Prostate gland (tissue), 2 donors: Measurements from ENCODE around the gene HECA. TPM values are rescaled to one million over a fixed set of nuclear protein-coding genes. Genes with fewer than 3 reads are reported as not detected.

Source experiments
- DNase-seq: peaks from one replicate; pipeline ENCODE4 v3.0.0-alpha.2; 2019; ENCODE audit warnings: low spot score
- H3K27ac ChIP-seq, 2 donors: fragments of 200-600 bp; sonication (generic); 2 replicates each; pipeline ENCODE4 v1.5.1; 2017 to 2019
- H3K27me3 ChIP-seq: fragments of 200-600 bp; sonication (generic); replicated peaks from 2 replicates; pipeline ENCODE4 v1.5.1; 2019; ENCODE audit not compliant: insufficient read depth
- H3K36me3 ChIP-seq, 2 donors: fragments of 200-600 bp; sonication (generic); 1 replicate in 1 of 2; 2 replicates in 1 of 2; pipeline versions ENCODE4 v1.5.1 to v1.8.1; 2017 to 2019
- H3K4me1 ChIP-seq: fragments of 200-600 bp; sonication (generic); replicated peaks from 2 replicates; pipeline ENCODE4 v1.5.1; 2019
- H3K4me3 ChIP-seq, 2 donors: fragments of 200-600 bp; sonication (generic); 2 replicates each; pipeline ENCODE4 v1.5.1; 2017 to 2019
- H3K9me3 ChIP-seq: fragments of 200-600 bp; sonication (generic); 2 replicates; pipeline ENCODE4 v1.5.1; 2017
- POLR2A ChIP-seq: fragments of 450-650 bp; IDR thresholded peaks from one replicate; pipeline ENCODE4 v1.6.1; 2016; ENCODE audit warnings: antibody characterized with exemption, mild to moderate bottlenecking
- POLR2AphosphoS5 ChIP-seq: sonication (generic); formaldehyde crosslinking; IDR thresholded peaks from one replicate; pipeline ENCODE4 v1.6.1; 2017; ENCODE audit warnings: antibody characterized with exemption
- WGBS: methylation state at CpG from one replicate; pipeline ENCODE4 v1.1.5; 2018; 5-methylcytosine and 5-hydroxymethylcytosine counted together
- intact Hi-C: fragments of 100-400 bp; cut with DNase I; formaldehyde crosslinking; loops from one replicate; pipeline ENCODE4 v1.14.2; 2022
- total RNA-seq, 2 donors: library from RNA; depleted of rRNA; stranded (reverse); fragments of >200 nt; gene quantifications; one replicate each; pipeline ENCODE4 v1.1.0, GENCODE V29; 2016
- TF ChIP-seq, protein P1 (sequence below), 4 experiments: fragments of 200-600 bp in 2 of 4; fragments of 450-650 bp in 2 of 4; sonication (generic) in 2 of 4; IDR thresholded peaks; 1 replicate in 3 of 4; 2 replicates in 1 of 4; pipeline ENCODE4 v1.5.1; 2016 to 2019; ENCODE audit warnings: antibody characterized with exemption in 4 of 4, mild to moderate bottlenecking in 2 of 4, moderate library complexity in 2 of 4

The HECA gene
- total RNA-seq, 2 donors from 2014 or later, result 26.0 to 45.9 TPM

DNA sequence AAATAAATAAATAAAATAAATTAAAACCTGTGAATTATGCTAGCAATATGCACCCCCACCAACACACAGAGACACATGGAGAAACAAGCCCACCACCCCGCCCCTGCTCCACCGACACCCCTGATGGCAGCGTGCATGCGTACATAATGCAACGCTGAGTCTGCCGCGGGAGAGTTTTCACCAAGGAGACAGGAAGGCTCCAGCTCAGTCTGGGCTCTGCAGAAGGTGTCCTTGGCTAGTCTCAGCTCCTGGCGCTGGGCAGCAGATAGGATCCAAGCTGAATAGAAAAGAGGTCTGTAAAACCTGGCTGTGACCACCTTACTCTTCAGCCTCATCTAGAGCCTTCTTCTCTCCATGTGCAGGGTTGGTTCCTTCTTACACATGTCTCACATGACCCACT lies 26.5 kb upstream of the HECA start:
- Histone ChIP-seq H3K9me3 (no peaks in the 10 kb centered on the region), H3K4me1 (no peaks in the 10 kb centered on the region), H3K4me3 (no peak overlapping the region), H3K27ac (no peak overlapping the region), H3K27me3 (no peaks in the 10 kb centered on the region), H3K36me3 (no peaks in the 10 kb centered on the region)
- DNase-seq, result no peak
- intact Hi-C loops, result no loop called here
- TF ChIP-seq POLR2AphosphoS5, result no peak
- TF ChIP-seq, protein P1, sequence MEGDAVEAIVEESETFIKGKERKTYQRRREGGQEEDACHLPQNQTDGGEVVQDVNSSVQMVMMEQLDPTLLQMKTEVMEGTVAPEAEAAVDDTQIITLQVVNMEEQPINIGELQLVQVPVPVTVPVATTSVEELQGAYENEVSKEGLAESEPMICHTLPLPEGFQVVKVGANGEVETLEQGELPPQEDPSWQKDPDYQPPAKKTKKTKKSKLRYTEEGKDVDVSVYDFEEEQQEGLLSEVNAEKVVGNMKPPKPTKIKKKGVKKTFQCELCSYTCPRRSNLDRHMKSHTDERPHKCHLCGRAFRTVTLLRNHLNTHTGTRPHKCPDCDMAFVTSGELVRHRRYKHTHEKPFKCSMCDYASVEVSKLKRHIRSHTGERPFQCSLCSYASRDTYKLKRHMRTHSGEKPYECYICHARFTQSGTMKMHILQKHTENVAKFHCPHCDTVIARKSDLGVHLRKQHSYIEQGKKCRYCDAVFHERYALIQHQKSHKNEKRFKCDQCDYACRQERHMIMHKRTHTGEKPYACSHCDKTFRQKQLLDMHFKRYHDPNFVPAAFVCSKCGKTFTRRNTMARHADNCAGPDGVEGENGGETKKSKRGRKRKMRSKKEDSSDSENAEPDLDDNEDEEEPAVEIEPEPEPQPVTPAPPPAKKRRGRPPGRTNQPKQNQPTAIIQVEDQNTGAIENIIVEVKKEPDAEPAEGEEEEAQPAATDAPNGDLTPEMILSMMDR (IDR thresholded peaks at IDR 0.05), result no peak
- WGBS, result 95% methylated on average over 8 of the region's 8 CpGs

DNA sequence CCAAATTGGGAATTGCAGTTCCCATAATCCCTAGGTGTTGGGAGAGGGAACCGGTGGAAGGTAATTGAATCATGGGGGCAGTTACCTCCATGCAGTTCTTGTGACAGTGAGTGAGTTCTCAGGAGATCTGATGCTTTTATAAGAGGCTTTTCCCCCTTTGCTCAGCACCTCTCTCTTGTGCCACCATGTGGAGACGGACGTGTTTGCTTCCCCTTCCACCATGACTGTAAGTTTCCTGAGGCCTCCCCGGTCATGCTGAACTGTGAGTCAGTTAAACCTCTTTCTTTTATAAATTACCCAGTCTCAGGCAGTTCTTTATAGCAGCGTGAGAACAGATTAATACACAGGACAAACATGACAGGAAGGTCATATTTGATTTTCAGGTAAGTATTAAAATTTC lies 25.3 kb upstream of the HECA start:
- intact Hi-C loops, result no loop called here
- Histone ChIP-seq H3K4me1 (no peaks in the 10 kb centered on the region), H3K27ac (no peak overlapping the region), H3K36me3 (no peaks in the 10 kb centered on the region), H3K4me3 (no peak overlapping the region), H3K9me3 (no peaks in the 10 kb centered on the region), H3K27me3 (no peaks in the 10 kb centered on the region)
- 73% methylated on average over 5 of the region's 5 CpGs for WGBS
- TF ChIP-seq POLR2A, result no peak
- TF ChIP-seq, protein P1 (IDR thresholded peaks at IDR 0.05), result no peak
- no peak for TF ChIP-seq POLR2AphosphoS5
- DNase-seq, result no peak

DNA sequence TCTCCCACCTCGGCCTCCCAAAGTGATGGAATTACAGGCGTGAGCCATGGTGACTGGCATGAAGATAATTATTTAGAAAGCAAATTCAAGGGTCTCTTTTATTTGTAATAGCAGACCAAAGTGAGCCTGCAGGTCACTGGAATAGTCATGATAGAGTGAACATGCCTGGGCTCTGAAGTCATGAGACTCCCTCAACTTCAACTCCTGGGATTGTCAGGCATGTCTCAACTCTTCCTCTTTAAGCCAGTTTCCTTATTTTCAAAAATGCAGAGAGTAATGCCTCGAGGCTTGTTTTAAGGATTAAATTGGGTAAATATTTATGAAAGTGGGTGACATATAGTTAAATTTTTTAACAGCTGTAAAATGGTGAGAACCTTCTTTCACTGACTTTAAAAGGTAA lies 22.7 kb upstream of the HECA start:
- TF ChIP-seq POLR2AphosphoS5, result no peak
- no peak for TF ChIP-seq POLR2A
- TF ChIP-seq, protein P1 (IDR thresholded peaks at IDR 0.05), result no peak
- Histone ChIP-seq H3K4me3 (no peak overlapping the region), H3K27me3 (no peaks in the 10 kb centered on the region), H3K27ac (no peak overlapping the region), H3K9me3 (no peaks in the 10 kb centered on the region), H3K4me1 (no peaks in the 10 kb centered on the region), H3K36me3 (no peaks in the 10 kb centered on the region)
- no peak for DNase-seq
- WGBS, result 60% methylated on average over 3 of the region's 3 CpGs
- intact Hi-C loops, result no loop called here

DNA sequence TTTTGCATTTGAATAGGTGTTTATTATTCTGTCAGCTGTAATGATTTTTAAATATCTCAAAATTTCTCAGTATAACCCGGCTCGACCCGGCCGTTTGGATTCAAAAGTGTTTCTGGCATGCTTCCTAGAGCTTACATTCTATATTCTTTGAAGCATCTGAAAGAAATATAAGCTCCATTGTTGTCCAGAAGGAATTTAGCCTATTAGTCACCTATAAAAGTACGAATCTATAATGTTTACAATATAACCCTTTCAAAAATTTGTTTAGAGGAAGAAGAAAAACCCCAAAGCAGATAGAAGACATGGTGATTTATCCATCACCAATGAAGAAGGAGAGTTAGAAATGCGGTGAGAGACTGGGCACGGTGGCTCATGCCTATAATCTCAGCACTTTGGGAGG lies 22.3 kb upstream of the HECA start:
- H3K4me3 ChIP-seq, result no peak overlapping the region
- 56% methylated on average over 7 of the region's 7 CpGs for WGBS
- H3K27ac ChIP-seq, result no peak overlapping the region
- H3K4me1 ChIP-seq, result no peaks in the 10 kb centered on the region
- intact Hi-C loops, result no loop called here
- DNase-seq, result no peak
- no peaks in the 10 kb centered on the region for H3K27me3 ChIP-seq
- no peaks in the 10 kb centered on the region for H3K36me3 ChIP-seq
- TF ChIP-seq POLR2A, result no peak
- TF ChIP-seq POLR2AphosphoS5, result no peak
- TF ChIP-seq, protein P1 (IDR thresholded peaks at IDR 0.05), result no peak
- no peaks in the 10 kb centered on the region for H3K9me3 ChIP-seq

DNA sequence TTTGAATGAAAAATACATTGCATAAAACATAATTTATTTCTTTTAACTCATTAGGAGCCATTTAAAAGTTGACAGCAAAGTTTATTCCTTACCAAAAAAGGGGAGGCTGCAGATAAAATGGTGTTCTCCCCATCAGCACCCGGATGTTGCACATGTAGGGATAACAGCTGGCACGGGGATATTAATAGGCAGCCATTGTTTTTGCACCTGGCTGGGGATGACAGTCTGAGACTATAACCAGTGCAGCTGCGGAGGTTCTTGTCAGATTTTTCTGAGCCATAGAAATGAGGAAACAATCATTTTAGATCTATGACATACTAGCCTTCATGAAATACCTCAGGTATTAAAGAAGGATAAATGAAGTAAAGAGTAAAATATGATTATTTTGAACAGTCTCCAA lies 20.1 kb upstream of the HECA start:
- Histone ChIP-seq H3K27ac (no peak overlapping the region), H3K36me3 (no peaks in the 10 kb centered on the region), H3K9me3 (no peaks in the 10 kb centered on the region), H3K4me3 (no peak overlapping the region), H3K4me1 (no peaks in the 10 kb centered on the region), H3K27me3 (no peaks in the 10 kb centered on the region)
- intact Hi-C loops, result no loop called here
- TF ChIP-seq, protein P1 (IDR thresholded peaks at IDR 0.05), result no peak
- TF ChIP-seq POLR2A (no peak), POLR2AphosphoS5 (no peak)
- no peak for DNase-seq
- WGBS, result 54% methylated on average over 3 of the region's 3 CpGs
